K562 (cell line): ENCODE data around the gene HNRNPU. TPM values are rescaled to one million over a fixed set of nuclear protein-coding genes. Genes with fewer than 3 reads are reported as not detected.
A peak's percentile ranks its signal among the peaks of the same experiment; 100 is the strongest.

Experiments
- ATAC-seq: fragments of 200-7000 bp; cut with Tn5 transposase; 3 replicates; pipeline ENCODE4 v1.9.1; 2020; ENCODE audit warnings: moderate library complexity
- BruUV-seq: library from RNA; stranded (reverse); fragments of 400-500 nt; replicated peaks from 2 replicates; lab custom pipeline; 2021; lab: Mats Ljungman, UMichigan
- CTCF ChIA-PET: fragments of 300-600 bp; formaldehyde crosslinking; extraction: SDS; loops from one replicate; lab custom pipeline; 2021; ENCODE audit warnings: low intra/inter-chr PET ratio; lab: Yijun Ruan, JAX
- POLR2A ChIA-PET: fragments of 300-600, 350-650 bp; sonication (Branson Sonifier 250); formaldehyde crosslinking; extraction: SDS; loops from one replicate; lab custom pipeline; 2021; ENCODE audit warnings: antibody characterized with exemption, inconsistent platforms; lab: Yijun Ruan, JAX
- DNase-seq, 4 experiments: peaks; one replicate each; pipeline versions ENCODE4 v3.0.0 to v3.0.0-alpha.2; 2011 to 2018; ENCODE audit warnings: low spot score in 3 of 4, mixed read lengths in 3 of 4; ENCODE audit errors: extremely low read depth in 1 of 4
- FAIRE-seq: peaks from 2 replicates; lab custom pipeline; 2011; peaks lifted over from hg19 to GRCh38; lab: Jason Lieb, UNC
- H2AFZ ChIP-seq: 2 replicates; pipeline ENCODE4 v1.6.0; 2011; ENCODE audit warnings: low read depth, low read length, control low read depth, inconsistent platforms
- H3K27ac ChIP-seq: fragments of 200-600 bp; 3 replicates; pipeline ENCODE4 v1.8.0; 2011; ENCODE audit warnings: low read depth, mild to moderate bottlenecking, control low read depth, inconsistent platforms, low read length, moderate library complexity, mixed read lengths; ENCODE audit errors: extremely low read depth
- H3K27me3 ChIP-seq, 2 experiments: fragments of 300-600 bp in 1 of 2; 2 replicates in 1 of 2; 3 replicates in 1 of 2; pipeline versions ENCODE4 v1.6.0 to v1.8.0; 2011; ENCODE audit warnings: inconsistent platforms in 2 of 2, low read length in 2 of 2, mild to moderate bottlenecking in 1 of 2, mixed read lengths in 1 of 2, moderate library complexity in 1 of 2; ENCODE audit not compliant: control insufficient read depth in 2 of 2, insufficient read depth in 2 of 2
- H3K36me3 ChIP-seq: fragments of 300-600 bp; 3 replicates; pipeline ENCODE4 v1.8.0; 2011; ENCODE audit warnings: mild to moderate bottlenecking, low read length, inconsistent platforms; ENCODE audit not compliant: control insufficient read depth, insufficient read depth
- H3K4me1 ChIP-seq, 2 experiments: fragments of 200-600 bp in 1 of 2; replicated peaks in 1 of 2; 2 replicates in 1 of 2; 3 replicates in 1 of 2; pipeline versions ENCODE4 v1.5.1 to v1.8.0; 2011; ENCODE audit warnings: inconsistent platforms in 2 of 2, low read length in 2 of 2, mild to moderate bottlenecking in 1 of 2, mixed read lengths in 1 of 2, moderate library complexity in 1 of 2; ENCODE audit not compliant: control insufficient read depth in 2 of 2, insufficient read depth in 2 of 2
- H3K4me2 ChIP-seq: 2 replicates; pipeline ENCODE4 v1.6.1; 2011; ENCODE audit warnings: low read length, control low read depth, inconsistent platforms, mixed read lengths; ENCODE audit not compliant: insufficient read depth
- H3K4me3 ChIP-seq: fragments of 200-600 bp; sonication (generic), shearing (Covaris generic); 2 replicates; pipeline ENCODE4 v1.5.1; 2016; ENCODE audit warnings: control low read depth, inconsistent platforms
- H3K79me2 ChIP-seq: fragments of 200-600 bp; 3 replicates; pipeline ENCODE4 v1.8.0; 2011; ENCODE audit warnings: low read length, inconsistent platforms; ENCODE audit not compliant: control insufficient read depth, insufficient read depth
- H3K9ac ChIP-seq, 2 experiments: 2 replicates each; pipeline versions ENCODE4 v1.6.0 to v1.6.1; 2011; ENCODE audit warnings: low read depth in 2 of 2, low read length in 2 of 2, control low read depth in 1 of 2, inconsistent platforms in 1 of 2, mild to moderate bottlenecking in 1 of 2, mixed read lengths in 1 of 2; ENCODE audit not compliant: insufficient read depth in 1 of 2
- H3K9me1 ChIP-seq: one replicate; pipeline ENCODE4 v1.6.0; 2011; ENCODE audit warnings: inconsistent platforms, mild to moderate bottlenecking, low read length, moderate library complexity; ENCODE audit not compliant: control insufficient read depth, insufficient read depth
- H3K9me3 ChIP-seq: replicated peaks from 2 replicates; pipeline ENCODE4 v1.5.1; 2011; ENCODE audit warnings: low read depth, low read length, inconsistent platforms; ENCODE audit not compliant: control insufficient read depth, insufficient read depth
- H4K20me1 ChIP-seq: replicated peaks from 2 replicates; pipeline ENCODE4 v1.6.1; 2011; ENCODE audit warnings: low read length, inconsistent platforms, mixed read lengths; ENCODE audit not compliant: control insufficient read depth, insufficient read depth
- BDP1 ChIP-seq: IDR thresholded peaks from 3 replicates; pipeline ENCODE4 v1.6.1; 2011; ENCODE audit not compliant: insufficient read length, insufficient read depth
- CBX8 ChIP-seq: fragments of 200-600 bp; sonication (generic); IDR thresholded peaks from 2 replicates; pipeline ENCODE4 v1.6.1; 2012; ENCODE audit warnings: borderline replicate concordance, mixed run types, low read depth, mild to moderate bottlenecking, moderate library complexity, mixed read lengths, low read length, control low read depth, inconsistent platforms; ENCODE audit not compliant: poor library complexity, severe bottlenecking; ENCODE audit errors: extremely low read depth
- KLF13 ChIP-seq: fragments of 450-650 bp; IDR thresholded peaks from 2 replicates; pipeline ENCODE4 v1.6.1; 2016; ENCODE audit warnings: missing genetic modification characterization, low read depth, mild to moderate bottlenecking, missing compliant biosample characterization, moderate library complexity, borderline replicate concordance
- NEUROD1 ChIP-seq: fragments of 150-350 bp; IDR thresholded peaks from 2 replicates; pipeline ENCODE4 v1.6.1; 2014; ENCODE audit warnings: borderline replicate concordance, low read length, low read depth; ENCODE audit not compliant: partially characterized antibody
- RB1 ChIP-seq: fragments of 450-650 bp; IDR thresholded peaks from 2 replicates; pipeline ENCODE4 v1.6.1; 2017; ENCODE audit warnings: low read depth, mild to moderate bottlenecking
- RBM15 ChIP-seq: fragments of 200-400 bp; formaldehyde crosslinking; IDR thresholded peaks from 2 replicates; pipeline ENCODE4 v1.6.1; 2018; ENCODE audit warnings: mild to moderate bottlenecking, low read length, moderate library complexity; ENCODE audit not compliant: insufficient read depth
- SMARCE1 ChIP-seq: fragments of 450-650 bp; IDR thresholded peaks from 2 replicates; pipeline ENCODE4 v1.7.1; 2016; ENCODE audit warnings: mild to moderate bottlenecking
- TAL1 ChIP-seq: fragments of 450-650 bp; IDR thresholded peaks from 2 replicates; pipeline ENCODE4 v1.6.1; 2016; ENCODE audit warnings: mild to moderate bottlenecking
- TGIF2 ChIP-seq: sonication (generic); formaldehyde crosslinking; IDR thresholded peaks from 2 replicates; pipeline ENCODE4 v1.8.1; 2022; ENCODE audit warnings: mild to moderate bottlenecking, missing genetic modification reagents, moderate library complexity
- ZNF282 ChIP-seq: sonication (generic); formaldehyde crosslinking; IDR thresholded peaks from 2 replicates; pipeline ENCODE4 v1.8.1; 2023; ENCODE audit warnings: missing genetic modification reagents
- ZSCAN29 ChIP-seq: fragments of 450-650 bp; IDR thresholded peaks from 2 replicates; pipeline ENCODE4 v1.6.1; 2017
- WGBS: fragments of 100-300 bp; shearing (Covaris generic); methylation state at CpG from one replicate; pipeline ENCODE4 v1.1.6; 2016; ENCODE audit warnings: low coverage, mixed read lengths; ENCODE audit not compliant: insufficient coverage; ENCODE audit errors: missing lambda C conversion rate; 5-methylcytosine and 5-hydroxymethylcytosine counted together
- in situ Hi-C: fragments of 300-500 bp; cut with MboI; formaldehyde crosslinking; loops from 4 replicates; pipeline ENCODE4 v1.15.0; 2018; ENCODE audit warnings: inconsistent platforms, mixed read lengths
- intact Hi-C: fragments of 100-400 bp; cut with micrococcal nuclease; formaldehyde crosslinking; loops from 2 replicates; pipeline ENCODE4 v1.14.2; 2022
- polyA plus RNA-seq, 8 experiments: library from polyadenylated mRNA; depleted of rRNA in 4 of 8; stranded (reverse) in 5 of 8; unstranded in 3 of 8; fragments of >200 nt; fragmentation: Nextera tagmentation in 2 of 8; fragmentation: Illumina TruSeq in 1 of 8; extraction: Ambion mirVana in 2 of 8; extraction: Trizol in 1 of 8; gene quantifications; 2 replicates each; pipeline versions ENCODE4 v1.2.1 to v1.2.3, GENCODE V29; 2011 to 2014; ENCODE audit warnings: inconsistent platforms in 1 of 8, missing spikeins in 1 of 8
- total RNA-seq, 7 experiments: library from RNA; depleted of rRNA in 6 of 7; stranded (reverse); fragments of >200 nt in 6 of 7; fragmentation: Illumina TruSeq in 2 of 7; extraction: Trizol in 2 of 7; gene quantifications; 2 replicates each; pipeline versions ENCODE4 v1.2.1 to v1.2.3, GENCODE V29; 2011 to 2021; ENCODE audit warnings: low replicate concordance in 1 of 7
- TF ChIP-seq, protein P1 (sequence below): fragments of 250-450 bp; sonication (Bioruptor Pico); IDR thresholded peaks from 2 replicates; pipeline ENCODE4 v1.8.0; 2022; ENCODE audit warnings: moderate library complexity, mild to moderate bottlenecking, inconsistent platforms
- TF ChIP-seq, protein P2 (sequence below), 2 experiments: fragments of 450-650 bp; IDR thresholded peaks; 2 replicates each; pipeline ENCODE4 v1.6.1; 2016
- TF ChIP-seq, protein P3 (sequence below), 2 experiments: IDR thresholded peaks; 2 replicates each; pipeline ENCODE4 v1.6.1; 2012; ENCODE audit warnings: improper control_type of control experiment in 2 of 2, low read depth in 2 of 2, low read length in 2 of 2, borderline replicate concordance in 1 of 2

The HNRNPU gene
- total and polyA plus RNA-seq, 9 of the 15 experiments (the other 6 are each of a cell fraction or from before 2014, with no cell fraction given): 159 to 777 (median 577) TPM

DNA sequence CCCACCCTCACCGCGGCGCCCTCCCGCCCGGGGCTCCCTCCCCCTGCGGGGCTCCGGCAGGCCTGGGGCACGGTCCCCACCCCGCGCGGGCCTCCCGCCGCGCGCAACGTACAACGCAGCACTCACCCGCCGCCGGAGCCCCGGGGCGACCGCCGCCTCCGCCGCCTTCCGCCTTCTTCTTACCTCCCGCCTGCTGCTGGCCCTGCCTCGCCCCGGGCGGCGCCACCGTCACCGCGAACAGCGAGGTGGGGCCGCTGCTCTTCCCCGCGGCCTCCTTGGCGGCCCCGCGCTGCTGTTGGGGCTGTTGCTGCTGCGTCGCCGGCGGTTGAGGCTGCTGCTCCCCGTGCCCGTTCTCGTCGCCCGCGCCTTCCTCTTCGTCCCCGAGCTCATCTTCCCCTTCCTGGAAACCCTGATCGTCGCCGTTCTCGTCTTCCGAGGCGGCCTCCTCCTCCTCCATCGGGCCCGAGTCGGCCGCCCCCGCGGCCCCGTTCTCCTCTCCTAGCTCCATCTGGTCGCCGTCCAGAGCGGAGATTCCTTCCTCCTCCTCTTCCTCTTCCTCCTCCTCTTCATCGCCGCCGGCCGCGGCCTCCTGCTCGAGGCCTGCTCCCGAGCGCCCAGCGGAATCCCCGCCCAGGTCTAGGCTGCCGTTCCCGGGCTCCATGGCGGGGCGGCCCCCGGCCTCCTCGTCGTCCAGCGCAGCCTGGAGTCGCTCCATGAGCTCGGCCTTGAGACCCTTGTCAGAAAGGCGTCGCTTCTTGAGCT is 671 bp downstream of the HNRNPU start:
- Histone ChIP-seq H3K4me2 (peak overlapping the region; percentile 93), H4K20me1 (peaks cover 46% of the 10 kb centered on the region), H3K27ac (peak overlapping the region; percentile 98), H3K79me2 (peaks cover 76% of the 10 kb centered on the region), H3K36me3 (peaks cover 48% of the 10 kb centered on the region), H3K4me3 (peak overlapping the region; percentile 96), H3K4me1 (peaks cover 15% of the 10 kb centered on the region in 2 experiments; a peak in 4 of 5 replicates), H3K27me3 (no peaks in the 10 kb centered on the region), H3K9ac (peak overlapping the region; percentile 98 to 100), H2AFZ (no peak overlapping the region), H3K9me1 (peaks cover 2% of the 10 kb centered on the region), H3K9me3 (no peaks in the 10 kb centered on the region)
- TSS peak; percentile 65 for BruUV-seq
- FAIRE-seq (no peak), ATAC-seq (peak; percentile 4), DNase-seq (peak in 2 of 4 experiments; percentile 83 to 84)
- intact Hi-C loops: loop anchor here (1.0 to 5.0 kb wide), 5 partner anchors 28 to 1606 kb away; partner anchors contain the start of genes CEP170, COX20 and SDCCAG8
- POLR2A ChIA-PET: interaction anchor here (0.6 to 24.0 kb wide), 10 partner anchors 13 to 1412 kb away, joined by 3 to 485 read pairs (median 4); partner anchors contain the start of gene COX20
- CTCF ChIA-PET: interaction anchor here (0.6 to 0.9 kb wide), 2 partner anchors 179 to 1384 kb away, joined by 3 read pairs; no protein-coding TSS in a partner anchor
- in situ Hi-C loops: loop anchor here (5.0 kb wide), 1 partner anchor 179 kb away; no protein-coding TSS in a partner anchor
- WGBS: under 1% methylated on average over 59 of the region's 92 CpGs
- TF ChIP-seq NEUROD1 (no peak), SMARCE1 (0 out of 2 replicates have a peak, but pooled peaks have one; percentile 9), ZSCAN29 (no peak; the same call in 1 of the 2 replicates), ZNF282 (CRISPR knock-in tag) (0 out of 2 replicates have a peak, but pooled peaks have one; percentile 66), KLF13 (tag) (peak; percentile 38; the same call in 1 of the 2 replicates), CBX8 (no peak), RB1 (peak; percentile 7), TAL1 (no peak), BDP1 (no peak), TGIF2 (peak; percentile 89; the same call in 1 of the 2 replicates), RBM15 (0 out of 2 replicates have a peak, but pooled peaks have one; percentile 25)
- TF ChIP-seq, protein P1, sequence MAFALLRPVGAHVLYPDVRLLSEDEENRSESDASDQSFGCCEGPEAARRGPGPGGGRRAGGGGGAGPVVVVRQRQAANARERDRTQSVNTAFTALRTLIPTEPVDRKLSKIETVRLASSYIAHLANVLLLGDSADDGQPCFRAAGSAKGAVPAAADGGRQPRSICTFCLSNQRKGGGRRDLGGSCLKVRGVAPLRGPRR (CRISPR knock-in tag): no peak
- TF ChIP-seq, protein P2, sequence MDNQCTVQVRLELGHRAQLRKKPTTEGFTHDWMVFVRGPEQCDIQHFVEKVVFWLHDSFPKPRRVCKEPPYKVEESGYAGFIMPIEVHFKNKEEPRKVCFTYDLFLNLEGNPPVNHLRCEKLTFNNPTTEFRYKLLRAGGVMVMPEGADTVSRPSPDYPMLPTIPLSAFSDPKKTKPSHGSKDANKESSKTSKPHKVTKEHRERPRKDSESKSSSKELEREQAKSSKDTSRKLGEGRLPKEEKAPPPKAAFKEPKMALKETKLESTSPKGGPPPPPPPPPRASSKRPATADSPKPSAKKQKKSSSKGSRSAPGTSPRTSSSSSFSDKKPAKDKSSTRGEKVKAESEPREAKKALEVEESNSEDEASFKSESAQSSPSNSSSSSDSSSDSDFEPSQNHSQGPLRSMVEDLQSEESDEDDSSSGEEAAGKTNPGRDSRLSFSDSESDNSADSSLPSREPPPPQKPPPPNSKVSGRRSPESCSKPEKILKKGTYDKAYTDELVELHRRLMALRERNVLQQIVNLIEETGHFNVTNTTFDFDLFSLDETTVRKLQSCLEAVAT (IDR thresholded peaks at IDR 0.05): peak; percentile 74 to 76; a peak in 3 of 4 replicates
- TF ChIP-seq, protein P3, sequence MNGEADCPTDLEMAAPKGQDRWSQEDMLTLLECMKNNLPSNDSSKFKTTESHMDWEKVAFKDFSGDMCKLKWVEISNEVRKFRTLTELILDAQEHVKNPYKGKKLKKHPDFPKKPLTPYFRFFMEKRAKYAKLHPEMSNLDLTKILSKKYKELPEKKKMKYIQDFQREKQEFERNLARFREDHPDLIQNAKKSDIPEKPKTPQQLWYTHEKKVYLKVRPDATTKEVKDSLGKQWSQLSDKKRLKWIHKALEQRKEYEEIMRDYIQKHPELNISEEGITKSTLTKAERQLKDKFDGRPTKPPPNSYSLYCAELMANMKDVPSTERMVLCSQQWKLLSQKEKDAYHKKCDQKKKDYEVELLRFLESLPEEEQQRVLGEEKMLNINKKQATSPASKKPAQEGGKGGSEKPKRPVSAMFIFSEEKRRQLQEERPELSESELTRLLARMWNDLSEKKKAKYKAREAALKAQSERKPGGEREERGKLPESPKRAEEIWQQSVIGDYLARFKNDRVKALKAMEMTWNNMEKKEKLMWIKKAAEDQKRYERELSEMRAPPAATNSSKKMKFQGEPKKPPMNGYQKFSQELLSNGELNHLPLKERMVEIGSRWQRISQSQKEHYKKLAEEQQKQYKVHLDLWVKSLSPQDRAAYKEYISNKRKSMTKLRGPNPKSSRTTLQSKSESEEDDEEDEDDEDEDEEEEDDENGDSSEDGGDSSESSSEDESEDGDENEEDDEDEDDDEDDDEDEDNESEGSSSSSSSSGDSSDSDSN (IDR thresholded peaks at IDR 0.05; ENCODE audit: borderline replicate concordance in 1 of 2, low read depth in 2 of 2, low read length in 2 of 2): no peak
